Measurements from ENCODE around the gene TRAF3.

TRAF3 gene

DNA sequence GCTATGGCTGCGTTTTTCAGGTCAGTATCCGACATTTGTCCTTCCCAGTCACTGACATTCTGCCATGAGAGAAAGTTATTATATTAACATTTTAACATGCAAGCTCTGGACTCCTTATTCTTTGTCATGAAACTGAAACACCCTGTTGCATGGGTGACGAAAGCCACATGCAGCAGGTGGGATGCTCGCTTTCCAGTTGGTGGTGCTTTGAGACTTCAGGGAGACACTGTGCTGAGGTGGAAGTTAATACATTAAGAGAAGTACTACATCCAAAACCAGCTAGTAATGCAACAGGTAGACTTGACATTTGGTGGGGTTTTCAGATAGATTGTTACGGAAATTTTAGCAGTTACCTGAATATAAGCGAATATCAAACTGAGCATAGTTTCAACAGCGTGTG, 112.4 kb downstream of the TRAF3 start:
- Histone ChIP-seq H3K36me3 (ENCODE audit: insufficient read depth) (no peaks in the 10 kb centered on the region), H3K27ac (no peak overlapping the region), H3K4me3 (IDR thresholded peaks at IDR 0.05; ENCODE audit: insufficient read depth, low read depth, low read length) (no peak overlapping the region), H4K20me1 (ENCODE audit: insufficient read depth) (no peaks in the 10 kb centered on the region), H3K4me2 (no peak overlapping the region), H3K79me2 (ENCODE audit: insufficient read depth, low read depth) (peaks cover 13% of the 10 kb centered on the region; the same call in 1 of the 2 replicates), H3K4me1 (ENCODE audit: low read depth, poor library complexity, severe bottlenecking) (no peaks in the 10 kb centered on the region), H2AFZ (ENCODE audit: low read depth) (no peak overlapping the region), H3K27me3 (ENCODE audit: insufficient read depth, low read depth) (no peaks in the 10 kb centered on the region), H3K9ac (no peak overlapping the region)
- TF ChIP-seq, protein P1, sequence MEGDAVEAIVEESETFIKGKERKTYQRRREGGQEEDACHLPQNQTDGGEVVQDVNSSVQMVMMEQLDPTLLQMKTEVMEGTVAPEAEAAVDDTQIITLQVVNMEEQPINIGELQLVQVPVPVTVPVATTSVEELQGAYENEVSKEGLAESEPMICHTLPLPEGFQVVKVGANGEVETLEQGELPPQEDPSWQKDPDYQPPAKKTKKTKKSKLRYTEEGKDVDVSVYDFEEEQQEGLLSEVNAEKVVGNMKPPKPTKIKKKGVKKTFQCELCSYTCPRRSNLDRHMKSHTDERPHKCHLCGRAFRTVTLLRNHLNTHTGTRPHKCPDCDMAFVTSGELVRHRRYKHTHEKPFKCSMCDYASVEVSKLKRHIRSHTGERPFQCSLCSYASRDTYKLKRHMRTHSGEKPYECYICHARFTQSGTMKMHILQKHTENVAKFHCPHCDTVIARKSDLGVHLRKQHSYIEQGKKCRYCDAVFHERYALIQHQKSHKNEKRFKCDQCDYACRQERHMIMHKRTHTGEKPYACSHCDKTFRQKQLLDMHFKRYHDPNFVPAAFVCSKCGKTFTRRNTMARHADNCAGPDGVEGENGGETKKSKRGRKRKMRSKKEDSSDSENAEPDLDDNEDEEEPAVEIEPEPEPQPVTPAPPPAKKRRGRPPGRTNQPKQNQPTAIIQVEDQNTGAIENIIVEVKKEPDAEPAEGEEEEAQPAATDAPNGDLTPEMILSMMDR (conservative IDR thresholded peaks at IDR 0.05; ENCODE audit: low read depth, low read length), result no peak

DNA sequence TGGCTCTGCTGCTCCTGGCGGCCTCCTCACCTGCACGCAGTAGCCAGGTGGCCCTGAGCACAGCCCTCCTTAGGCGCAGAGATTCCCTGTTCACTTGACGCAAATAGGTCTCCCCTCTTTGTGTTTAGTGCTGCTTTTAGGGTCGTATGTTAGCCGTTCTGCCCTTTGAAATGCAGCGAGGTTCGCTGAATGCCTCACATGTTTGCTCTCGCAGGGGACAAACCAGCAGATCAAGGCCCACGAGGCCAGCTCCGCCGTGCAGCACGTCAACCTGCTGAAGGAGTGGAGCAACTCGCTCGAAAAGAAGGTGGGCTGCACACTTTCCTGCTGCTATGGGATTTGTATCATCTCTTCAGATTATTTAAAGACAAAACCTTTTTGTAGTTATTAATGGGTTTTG, 113.9 kb downstream of the TRAF3 start:
- H2AFZ ChIP-seq (ENCODE audit: low read depth), result no peak overlapping the region
- no peak overlapping the region for H3K4me3 ChIP-seq (IDR thresholded peaks at IDR 0.05; ENCODE audit: insufficient read depth, low read depth, low read length)
- H4K20me1 ChIP-seq (ENCODE audit: insufficient read depth), result no peaks in the 10 kb centered on the region
- H3K4me1 ChIP-seq (ENCODE audit: low read depth, poor library complexity, severe bottlenecking), result no peaks in the 10 kb centered on the region
- H3K79me2 ChIP-seq (ENCODE audit: insufficient read depth, low read depth), result peaks cover 13% of the 10 kb centered on the region; the same call in 1 of the 2 replicates
- no peak overlapping the region for H3K27ac ChIP-seq
- H3K36me3 ChIP-seq (ENCODE audit: insufficient read depth), result no peaks in the 10 kb centered on the region
- no peak overlapping the region for H3K4me2 ChIP-seq
- no peak overlapping the region for H3K9ac ChIP-seq
- H3K27me3 ChIP-seq (ENCODE audit: insufficient read depth, low read depth), result no peaks in the 10 kb centered on the region
- TF ChIP-seq, protein P1 (conservative IDR thresholded peaks at IDR 0.05; ENCODE audit: low read depth, low read length), result no peak

- no peaks in the 10 kb centered on the region for H3K36me3 ChIP-seq (ENCODE audit: insufficient read depth)
- TF ChIP-seq, protein P1 (conservative IDR thresholded peaks at IDR 0.05; ENCODE audit: low read depth, low read length), result no peak
Measured at GRCh38 chr14:102891556-102891955, 114.3 kb downstream of the TRAF3 start.

GRCh38 chr14:102892651-102893050, 115.4 kb downstream of the TRAF3 start:
- Histone ChIP-seq H4K20me1 (ENCODE audit: insufficient read depth) (no peaks in the 10 kb centered on the region), H3K79me2 (ENCODE audit: insufficient read depth, low read depth) (peaks cover 13% of the 10 kb centered on the region; the same call in 1 of the 2 replicates), H3K27me3 (ENCODE audit: insufficient read depth, low read depth) (no peaks in the 10 kb centered on the region), H3K27ac (no peak overlapping the region), H3K9ac (no peak overlapping the region), H3K4me3 (IDR thresholded peaks at IDR 0.05; ENCODE audit: insufficient read depth, low read depth, low read length) (no peak overlapping the region), H3K36me3 (ENCODE audit: insufficient read depth) (no peaks in the 10 kb centered on the region), H3K4me1 (ENCODE audit: low read depth, poor library complexity, severe bottlenecking) (no peaks in the 10 kb centered on the region), H2AFZ (ENCODE audit: low read depth) (no peak overlapping the region), H3K4me2 (no peak overlapping the region)
- TF ChIP-seq, protein P1 (conservative IDR thresholded peaks at IDR 0.05; ENCODE audit: low read depth, low read length), result no peak

More at GRCh38 chr14:102891556-102891955, 114.3 kb downstream of the TRAF3 start:
- Histone ChIP-seq H3K9ac (no peak overlapping the region), H3K4me2 (no peak overlapping the region), H3K79me2 (ENCODE audit: insufficient read depth, low read depth) (peaks cover 13% of the 10 kb centered on the region; the same call in 1 of the 2 replicates), H2AFZ (ENCODE audit: low read depth) (no peak overlapping the region), H3K4me3 (IDR thresholded peaks at IDR 0.05; ENCODE audit: insufficient read depth, low read depth, low read length) (no peak overlapping the region), H4K20me1 (ENCODE audit: insufficient read depth) (no peaks in the 10 kb centered on the region), H3K27ac (no peak overlapping the region), H3K27me3 (ENCODE audit: insufficient read depth, low read depth) (no peaks in the 10 kb centered on the region), H3K4me1 (ENCODE audit: low read depth, poor library complexity, severe bottlenecking) (no peaks in the 10 kb centered on the region)
